SJSA1 (cell line): ENCODE measurements around the gene UGT2A2. TPM values are rescaled to one million over a fixed set of nuclear protein-coding genes. Genes with fewer than 3 reads are reported as not detected.

Experiments
- DNase-seq, 2 experiments: peaks; one replicate each; pipeline ENCODE4 v3.0.0-alpha.2; 2015 to 2020; ENCODE audit warnings: low spot score in 2 of 2, low read depth in 1 of 2
- H3K27ac ChIP-seq: fragments of 250-450 bp; sonication (Bioruptor Pico); 2 replicates; pipeline ENCODE4 v1.5.1; 2020; ENCODE audit warnings: mild to moderate bottlenecking, moderate library complexity
- H3K27me3 ChIP-seq: fragments of 250-450 bp; sonication (Bioruptor Pico); replicated peaks from 2 replicates; pipeline ENCODE4 v1.5.1; 2020; ENCODE audit warnings: mild to moderate bottlenecking, moderate library complexity
- H3K36me3 ChIP-seq: fragments of 250-450 bp; sonication (Bioruptor Pico); 2 replicates; pipeline ENCODE4 v1.5.1; 2020; ENCODE audit warnings: mild to moderate bottlenecking
- H3K4me1 ChIP-seq: fragments of 250-450 bp; sonication (Bioruptor Pico); replicated peaks from 2 replicates; pipeline ENCODE4 v1.6.1; 2021; ENCODE audit warnings: mild to moderate bottlenecking
- H3K4me3 ChIP-seq: fragments of 250-450 bp; sonication (Bioruptor Pico); 2 replicates; pipeline ENCODE4 v1.5.1; 2020; ENCODE audit warnings: mild to moderate bottlenecking
- H3K9me3 ChIP-seq: fragments of 250-450 bp; sonication (Bioruptor Pico); replicated peaks from 2 replicates; pipeline ENCODE4 v1.5.1; 2020; ENCODE audit warnings: mild to moderate bottlenecking
- total RNA-seq: library from RNA; depleted of rRNA; stranded (reverse); fragments of >200 nt; shearing (Covaris generic); gene quantifications from 2 replicates; pipeline ENCODE4 v1.2.3, GENCODE V29; 2014

The UGT2A2 gene
- total RNA-seq, 1 experiment from 2014 or later = not detected

GRCh38 chr4:69610484-69610883 lies 29.0 kb downstream of the UGT2A2 start:
- no peak for DNase-seq
- no peaks in the 10 kb centered on the region for H3K9me3 ChIP-seq

GRCh38 chr4:69601065-69601464 lies 38.4 kb downstream of the UGT2A2 start:
- no peaks in the 10 kb centered on the region for H3K4me1 ChIP-seq
- no peak overlapping the region for H3K27ac ChIP-seq
- no peaks in the 10 kb centered on the region for H3K9me3 ChIP-seq
- DNase-seq = no peak
- no peaks in the 10 kb centered on the region for H3K27me3 ChIP-seq
- no peak overlapping the region for H3K4me3 ChIP-seq
- no peaks in the 10 kb centered on the region for H3K36me3 ChIP-seq

More at GRCh38 chr4:69610484-69610883, 29.0 kb downstream of the UGT2A2 start:
- H3K36me3 ChIP-seq = no peaks in the 10 kb centered on the region
- no peak overlapping the region for H3K27ac ChIP-seq
- no peaks in the 10 kb centered on the region for H3K4me1 ChIP-seq
- H3K27me3 ChIP-seq = no peaks in the 10 kb centered on the region; the same call in 1 of the 2 replicates
- no peak overlapping the region for H3K4me3 ChIP-seq

GRCh38 chr4:69600013-69600412 lies 39.4 kb downstream of the UGT2A2 start:
- Histone ChIP-seq H3K4me3 (no peak overlapping the region), H3K27ac (no peak overlapping the region), H3K9me3 (no peaks in the 10 kb centered on the region), H3K27me3 (no peaks in the 10 kb centered on the region), H3K36me3 (no peaks in the 10 kb centered on the region), H3K4me1 (no peaks in the 10 kb centered on the region)
- no peak for DNase-seq

- H3K27me3 ChIP-seq = no peaks in the 10 kb centered on the region
- no peaks in the 10 kb centered on the region for H3K36me3 ChIP-seq
- no peak overlapping the region for H3K27ac ChIP-seq
- H3K4me3 ChIP-seq = no peak overlapping the region
- no peak for DNase-seq
- no peaks in the 10 kb centered on the region for H3K9me3 ChIP-seq
- no peaks in the 10 kb centered on the region for H3K4me1 ChIP-seq
These were observed 45.1 kb downstream of the UGT2A2 start for GRCh38 chr4:69594382-69594781.

GRCh38 chr4:69591364-69591763 lies 48.1 kb downstream of the UGT2A2 start:
- H3K4me1 ChIP-seq = no peaks in the 10 kb centered on the region
- DNase-seq = no peak
- H3K27me3 ChIP-seq = no peaks in the 10 kb centered on the region
- no peak overlapping the region for H3K27ac ChIP-seq
- H3K36me3 ChIP-seq = no peaks in the 10 kb centered on the region
- no peak overlapping the region for H3K4me3 ChIP-seq
- H3K9me3 ChIP-seq = no peaks in the 10 kb centered on the region

- Histone ChIP-seq H3K4me1 (no peaks in the 10 kb centered on the region), H3K27me3 (no peaks in the 10 kb centered on the region), H3K4me3 (no peak overlapping the region), H3K27ac (no peak overlapping the region), H3K36me3 (no peaks in the 10 kb centered on the region), H3K9me3 (no peaks in the 10 kb centered on the region)
- DNase-seq = no peak
These were observed 49.6 kb downstream of the UGT2A2 start for GRCh38 chr4:69589884-69590283.

- DNase-seq = no peak
- no peaks in the 10 kb centered on the region for H3K9me3 ChIP-seq
- H3K27me3 ChIP-seq = no peaks in the 10 kb centered on the region
- no peaks in the 10 kb centered on the region for H3K36me3 ChIP-seq
- no peaks in the 10 kb centered on the region for H3K4me1 ChIP-seq
- no peak overlapping the region for H3K4me3 ChIP-seq
- no peak overlapping the region for H3K27ac ChIP-seq
These were observed 55.3 kb downstream of the UGT2A2 start for GRCh38 chr4:69584135-69584534.

- Histone ChIP-seq H3K4me1 (no peaks in the 10 kb centered on the region), H3K36me3 (no peaks in the 10 kb centered on the region), H3K27ac (no peak overlapping the region), H3K9me3 (no peaks in the 10 kb centered on the region), H3K27me3 (no peaks in the 10 kb centered on the region), H3K4me3 (no peak overlapping the region)
- no peak for DNase-seq
These were observed 55.9 kb downstream of the UGT2A2 start for GRCh38 chr4:69583543-69583942.

- no peaks in the 10 kb centered on the region for H3K36me3 ChIP-seq
- no peaks in the 10 kb centered on the region for H3K9me3 ChIP-seq
- no peak overlapping the region for H3K4me3 ChIP-seq
- DNase-seq = no peak
- H3K4me1 ChIP-seq = no peaks in the 10 kb centered on the region
- peaks cover 8% of the 10 kb centered on the region for H3K27me3 ChIP-seq
- no peak overlapping the region for H3K27ac ChIP-seq
These were observed 62.2 kb downstream of the UGT2A2 start for GRCh38 chr4:69577245-69577644.

GRCh38 chr4:69576251-69576877 lies 63.1 kb downstream of the UGT2A2 start:
- H3K4me1 ChIP-seq = no peaks in the 10 kb centered on the region
- H3K36me3 ChIP-seq = no peaks in the 10 kb centered on the region
- no peaks in the 10 kb centered on the region for H3K9me3 ChIP-seq
- no peak overlapping the region for H3K4me3 ChIP-seq
- no peak overlapping the region for H3K27ac ChIP-seq
- DNase-seq = no peak
- peaks cover 8% of the 10 kb centered on the region for H3K27me3 ChIP-seq

GRCh38 chr4:69568787-69569186 lies 70.7 kb downstream of the UGT2A2 start:
- no peaks in the 10 kb centered on the region for H3K4me1 ChIP-seq
- no peak overlapping the region for H3K4me3 ChIP-seq
- DNase-seq = no peak
- no peaks in the 10 kb centered on the region for H3K9me3 ChIP-seq
- H3K27ac ChIP-seq = no peak overlapping the region
- H3K27me3 ChIP-seq = peaks cover 7% of the 10 kb centered on the region; the same call in 1 of the 2 replicates
- H3K36me3 ChIP-seq = no peaks in the 10 kb centered on the region

GRCh38 chr4:69563424-69563823 lies 76.0 kb downstream of the UGT2A2 start:
- no peak overlapping the region for H3K27ac ChIP-seq
- no peaks in the 10 kb centered on the region for H3K4me1 ChIP-seq
- H3K4me3 ChIP-seq = no peak overlapping the region
- H3K27me3 ChIP-seq = no peaks in the 10 kb centered on the region
- H3K9me3 ChIP-seq = no peaks in the 10 kb centered on the region
- DNase-seq = no peak
- H3K36me3 ChIP-seq = no peaks in the 10 kb centered on the region

GRCh38 chr4:69549651-69550050 lies 89.8 kb downstream of the UGT2A2 start:
- H3K4me1 ChIP-seq = peaks cover 9% of the 10 kb centered on the region; the same call in 1 of the 2 replicates
- H3K9me3 ChIP-seq = no peaks in the 10 kb centered on the region
- no peaks in the 10 kb centered on the region for H3K36me3 ChIP-seq
- no peaks in the 10 kb centered on the region for H3K27me3 ChIP-seq
- H3K27ac ChIP-seq = no peak overlapping the region
- DNase-seq = no peak
- no peak overlapping the region for H3K4me3 ChIP-seq

- Histone ChIP-seq H3K9me3 (no peaks in the 10 kb centered on the region), H3K4me1 (peaks cover 9% of the 10 kb centered on the region; the same call in 1 of the 2 replicates), H3K27me3 (no peaks in the 10 kb centered on the region), H3K27ac (no peak overlapping the region), H3K36me3 (no peaks in the 10 kb centered on the region), H3K4me3 (no peak overlapping the region)
- DNase-seq = peak in 1 of 2 experiments; percentile 22
These were observed 93.2 kb downstream of the UGT2A2 start for GRCh38 chr4:69546134-69546765.
